MCF 10A (cell line): Measurements from ENCODE around the gene VSTM4. TPM values are rescaled to one million over a fixed set of nuclear protein-coding genes. Genes with fewer than 3 reads are reported as not detected.

Experiments used
- BruUV-seq: library from RNA; stranded (reverse); fragments of 400-500 nt; replicated peaks from 2 replicates; lab custom pipeline; 2021; lab: Mats Ljungman, UMichigan
- CTCF ChIA-PET: fragments of 300-600 bp; sonication (Branson Sonifier 250); formaldehyde crosslinking; extraction: SDS; loops from one replicate; lab custom pipeline; 2021; ENCODE audit warnings: antibody characterized with exemption, inconsistent platforms; lab: Yijun Ruan, JAX
- POLR2A ChIA-PET: fragments of 300-600, 350-650 bp; sonication (Branson Sonifier 250); formaldehyde crosslinking; extraction: SDS; loops from one replicate; lab custom pipeline; 2020; ENCODE audit warnings: antibody characterized with exemption, inconsistent platforms; lab: Yijun Ruan, JAX
- DNase-seq: peaks from one replicate; pipeline ENCODE4 v3.0.0-alpha.2; 2018; ENCODE audit not compliant: unreplicated experiment
- H3K27ac Mint-ChIP-seq: one replicate; pipeline ENCODE4 v1.8.0; 2022; ENCODE audit warnings: mild to moderate bottlenecking, low read depth, mixed read lengths; ENCODE audit not compliant: unreplicated experiment
- H3K27me3 Mint-ChIP-seq: one replicate; pipeline ENCODE4 v1.8.0; 2022; ENCODE audit warnings: mixed read lengths; ENCODE audit not compliant: insufficient read depth, unreplicated experiment
- H3K36me3 Mint-ChIP-seq: one replicate; pipeline ENCODE4 v1.8.0; 2022; ENCODE audit warnings: mild to moderate bottlenecking, moderate library complexity, mixed read lengths; ENCODE audit not compliant: insufficient read depth, unreplicated experiment
- H3K4me1 Mint-ChIP-seq: one replicate; pipeline ENCODE4 v1.8.0; 2022; ENCODE audit warnings: mixed read lengths; ENCODE audit not compliant: insufficient read depth, unreplicated experiment
- H3K4me3 Mint-ChIP-seq: one replicate; pipeline ENCODE4 v1.8.0; 2022; ENCODE audit warnings: mild to moderate bottlenecking, moderate library complexity, mixed read lengths; ENCODE audit not compliant: unreplicated experiment
- H3K9me3 Mint-ChIP-seq: one replicate; pipeline ENCODE4 v1.8.0; 2022; ENCODE audit warnings: mixed read lengths; ENCODE audit not compliant: unreplicated experiment
- CTCF ChIP-seq: fragments of 200-600 bp; IDR thresholded peaks from one replicate; pipeline ENCODE4 v1.8.0; 2022; ENCODE audit warnings: antibody characterized with exemption, mild to moderate bottlenecking; ENCODE audit not compliant: unreplicated experiment
- intact Hi-C: fragments of 100-400 bp; cut with micrococcal nuclease; formaldehyde crosslinking; loops from 2 replicates; pipeline ENCODE4 v1.14.1; 2022
- total RNA-seq: library from RNA; stranded (reverse); gene quantifications from 2 replicates; pipeline ENCODE4 v1.2.3, GENCODE V29; 2022

Gene VSTM4
- total RNA-seq, 1 experiment from 2014 or later = not detected

DNA sequence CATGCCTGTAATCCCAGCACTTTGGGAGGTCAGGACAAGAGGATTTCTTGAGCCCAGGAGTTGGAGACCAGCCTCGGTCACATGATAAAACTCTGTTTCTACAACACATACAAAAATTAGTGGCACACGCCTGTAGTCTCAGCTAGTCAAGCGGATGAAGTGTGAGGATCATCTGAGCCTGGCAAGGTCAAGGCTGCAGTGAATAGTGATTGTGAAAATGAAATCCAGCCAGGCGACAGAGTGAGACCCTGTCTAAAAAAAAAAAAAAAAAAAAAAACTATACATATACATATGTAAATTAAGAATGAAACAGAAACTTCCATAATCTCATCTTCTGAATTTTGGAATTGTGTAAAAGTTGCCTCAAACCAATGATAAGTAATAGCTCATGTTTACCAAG is 36.7 kb upstream of the VSTM4 start:
- H3K36me3 Mint-ChIP-seq = no peaks in the 10 kb centered on the region
- H3K27me3 Mint-ChIP-seq = peaks cover 57% of the 10 kb centered on the region
- ChIA-PET POLR2A (no interaction called here), CTCF (interaction anchor here (0.6 kb wide), 1 partner anchor 12 kb away, joined by 3 read pairs; no protein-coding TSS in a partner anchor)
- no peaks in the 10 kb centered on the region for H3K4me1 Mint-ChIP-seq
- no peak for DNase-seq
- no peak overlapping the region for H3K27ac Mint-ChIP-seq
- no TSS peak for BruUV-seq
- peaks cover 8% of the 10 kb centered on the region for H3K9me3 Mint-ChIP-seq
- TF ChIP-seq CTCF = no peak
- intact Hi-C loops = no loop called here
- no peak overlapping the region for H3K4me3 Mint-ChIP-seq

- no TSS peak for BruUV-seq
- intact Hi-C loops = no loop called here
- Mint-ChIP-seq H3K36me3 (no peaks in the 10 kb centered on the region), H3K9me3 (peaks cover 8% of the 10 kb centered on the region), H3K27me3 (peaks cover 52% of the 10 kb centered on the region), H3K4me3 (no peak overlapping the region), H3K27ac (no peak overlapping the region), H3K4me1 (no peaks in the 10 kb centered on the region)
- ChIA-PET POLR2A (no interaction called here), CTCF (interaction anchor here (1.0 kb wide), 1 partner anchor 13 kb away, joined by 6 read pairs; no protein-coding TSS in a partner anchor)
- TF ChIP-seq CTCF = no peak
- DNase-seq = no peak
Observed at GRCh38 chr10:49151481-49151880, 36.2 kb upstream of the VSTM4 start.

DNA sequence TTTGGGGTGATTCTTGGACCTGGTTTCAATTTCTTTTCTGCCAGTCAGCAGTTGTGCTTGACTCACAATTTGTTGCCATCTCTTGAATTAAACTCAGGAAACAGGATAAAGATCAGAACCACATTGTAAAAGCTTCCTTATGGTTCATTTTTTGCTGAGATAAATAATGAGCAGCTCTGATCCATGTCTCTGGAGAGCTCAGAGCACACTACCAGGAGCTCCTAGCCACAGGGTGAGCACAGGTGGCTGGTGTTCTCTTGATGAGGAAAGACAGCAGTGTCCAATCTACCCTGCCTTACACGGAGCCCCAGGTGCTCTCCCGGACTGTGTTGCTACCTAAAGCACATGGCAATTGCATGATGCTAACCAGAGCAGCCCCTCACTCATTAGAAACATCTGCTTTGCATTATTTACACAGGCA is 35.7 kb upstream of the VSTM4 start:
- intact Hi-C loops = no loop called here
- no peaks in the 10 kb centered on the region for H3K4me1 Mint-ChIP-seq
- CTCF ChIA-PET = interaction anchor here (1.0 kb wide), 1 partner anchor 13 kb away, joined by 6 read pairs; no protein-coding TSS in a partner anchor
- TF ChIP-seq CTCF = no peak
- POLR2A ChIA-PET = no interaction called here
- no peak overlapping the region for H3K4me3 Mint-ChIP-seq
- no TSS peak for BruUV-seq
- no peak overlapping the region for H3K27ac Mint-ChIP-seq
- H3K9me3 Mint-ChIP-seq = peaks cover 8% of the 10 kb centered on the region
- no peaks in the 10 kb centered on the region for H3K36me3 Mint-ChIP-seq
- no peak for DNase-seq
- peaks cover 52% of the 10 kb centered on the region for H3K27me3 Mint-ChIP-seq

GRCh38 chr10:49150426-49150825 is 35.1 kb upstream of the VSTM4 start:
- Mint-ChIP-seq H3K4me3 (no peak overlapping the region), H3K27me3 (peaks cover 52% of the 10 kb centered on the region), H3K36me3 (no peaks in the 10 kb centered on the region), H3K4me1 (no peaks in the 10 kb centered on the region), H3K9me3 (peaks cover 8% of the 10 kb centered on the region), H3K27ac (no peak overlapping the region)
- no peak for TF ChIP-seq CTCF
- no peak for DNase-seq
- CTCF ChIA-PET = interaction anchor here (1.0 to 1.1 kb wide), 2 partner anchors 14 kb away, joined by 5 to 6 read pairs; no protein-coding TSS in a partner anchor
- POLR2A ChIA-PET = no interaction called here
- BruUV-seq = no TSS peak
- intact Hi-C loops = no loop called here
